OCI-M2 (cell line): ENCODE results near the gene CILP2.
A peak's percentile ranks its signal among the peaks of the same experiment; 100 is the strongest.

Source experiments
- DNase-seq: peaks from one replicate; lab custom pipeline; 2025; ENCODE audit not compliant: unreplicated experiment; lab: John Stamatoyannopoulos, UW

CILP2 gene

GRCh38 chr19:19505669-19506326, 32.3 kb upstream of the CILP2 start:
- no peak for DNase-seq

- DNase-seq = no peak
Measured at GRCh38 chr19:19506592-19506991, 31.5 kb upstream of the CILP2 start.

GRCh38 chr19:19507354-19507753, 30.7 kb upstream of the CILP2 start:
- DNase-seq = no peak

- no peak for DNase-seq
Measured at GRCh38 chr19:19508217-19508616, 29.8 kb upstream of the CILP2 start.

- DNase-seq = no peak
Measured at GRCh38 chr19:19510432-19510831, 27.6 kb upstream of the CILP2 start.

- no peak for DNase-seq
Measured at GRCh38 chr19:19513682-19514081, 24.4 kb upstream of the CILP2 start.

GRCh38 chr19:19514215-19514657, 23.8 kb upstream of the CILP2 start:
- DNase-seq = no peak

DNA sequence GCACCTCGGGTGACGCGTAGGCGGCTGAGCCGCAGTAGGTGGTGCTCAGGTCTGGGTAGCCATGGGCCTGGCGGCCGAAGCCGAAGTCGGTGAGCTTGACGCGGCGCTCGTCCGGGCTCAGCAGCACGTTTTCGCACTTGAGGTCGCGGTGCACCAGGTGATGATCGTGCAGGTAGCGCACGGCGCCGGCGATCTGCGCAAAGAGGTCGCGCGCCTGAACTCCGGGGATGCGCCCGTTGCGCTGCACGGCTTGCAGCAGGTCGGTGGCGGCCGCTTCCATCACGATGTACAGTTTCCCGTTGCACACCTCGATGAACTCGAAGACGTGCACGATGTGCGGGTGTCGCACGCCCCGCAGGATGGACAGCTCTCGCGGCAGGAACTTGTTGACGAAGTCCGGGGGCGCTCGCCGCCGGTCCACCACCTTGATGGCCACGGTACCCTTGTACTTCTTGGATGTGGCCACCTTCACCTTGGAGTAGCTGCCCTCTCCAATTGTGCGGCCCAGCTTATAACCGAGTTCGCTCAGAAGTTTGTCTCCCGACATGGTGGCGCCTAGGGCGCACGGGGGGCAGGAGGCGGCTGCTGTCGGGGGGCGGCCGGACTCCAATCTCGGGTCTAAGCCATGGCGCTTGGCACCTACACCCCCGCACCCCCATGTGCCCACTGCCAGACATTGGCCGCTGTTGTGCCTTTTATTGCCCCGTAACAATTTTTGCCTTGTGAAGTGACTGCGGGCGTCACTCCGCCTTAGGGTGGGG, 23.0 kb upstream of the CILP2 start, which contains the start of gene TSSK6:
Gene TSSK6, minus strand, starts transcription at position 668 of the 761 bp plus-strand sequence. Its CDS starts 121 bp downstream, at position 547.
- DNase-seq = no peak

DNA sequence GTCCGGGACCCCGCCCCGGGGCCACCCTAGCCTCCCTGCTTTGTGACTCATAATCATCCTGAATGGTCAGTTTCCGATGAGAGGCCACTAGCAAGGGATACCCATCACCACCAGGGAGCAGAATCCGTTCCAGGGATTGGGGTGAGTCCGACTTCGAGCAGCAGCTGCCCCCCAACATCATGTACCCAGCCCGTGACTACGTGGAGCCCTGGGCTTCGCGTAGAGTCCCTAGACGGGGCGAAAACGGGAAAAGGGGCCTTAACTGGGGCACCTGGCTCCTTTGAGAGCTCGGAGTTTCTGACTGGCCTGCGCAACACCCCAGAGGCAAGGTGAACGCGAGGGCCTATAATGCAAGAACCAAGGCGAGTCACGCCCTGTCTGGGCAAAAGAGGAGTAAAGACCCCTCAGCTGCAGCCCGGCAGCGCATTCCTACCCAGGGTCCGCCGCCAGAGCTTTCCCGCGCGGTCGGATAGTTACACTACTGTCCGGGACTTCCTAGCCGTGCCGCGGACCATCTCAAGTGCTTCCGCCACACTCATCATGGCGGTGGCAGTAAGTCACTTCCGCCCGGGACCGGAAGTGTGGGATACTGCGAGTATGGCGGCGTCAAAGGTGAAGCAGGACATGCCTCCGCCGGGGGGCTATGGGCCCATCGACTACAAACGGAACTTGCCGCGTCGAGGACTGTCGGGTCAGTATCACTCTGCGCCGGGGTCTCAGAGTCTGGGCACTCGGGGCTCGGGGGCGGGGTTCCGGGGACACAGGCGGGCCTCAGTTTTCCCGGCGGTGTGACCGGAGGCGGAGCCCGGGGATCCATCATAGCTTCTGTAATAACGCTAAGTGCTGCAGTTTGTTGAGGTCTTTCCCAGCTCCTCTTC, 22.2 kb upstream of the CILP2 start, which contains the start of gene NDUFA13:
Gene NDUFA13, plus strand, starts transcription at position 584 of the 878 bp plus-strand sequence. Its CDS starts 14 bp downstream, at position 598.
- peak; percentile 72 for DNase-seq

DNA sequence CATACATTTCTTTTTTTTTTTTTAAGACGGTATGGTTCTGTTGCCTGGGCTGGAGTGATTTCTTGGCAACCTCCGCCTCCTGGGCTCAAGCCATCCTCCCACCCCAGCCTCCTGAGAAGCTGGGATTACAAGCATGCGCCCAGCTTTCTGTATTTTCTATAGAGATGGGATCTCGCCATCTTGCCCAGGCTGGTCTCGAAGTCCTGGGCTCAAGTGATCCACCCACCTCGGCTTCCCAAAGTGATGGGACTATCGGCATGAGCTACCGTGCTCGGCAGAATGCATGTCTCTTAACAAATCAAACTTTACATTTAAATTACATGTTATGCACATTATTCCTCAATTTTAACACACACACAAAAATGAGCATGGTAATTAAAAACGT, 20.8 kb upstream of the CILP2 start:
- DNase-seq = no peak

DNA sequence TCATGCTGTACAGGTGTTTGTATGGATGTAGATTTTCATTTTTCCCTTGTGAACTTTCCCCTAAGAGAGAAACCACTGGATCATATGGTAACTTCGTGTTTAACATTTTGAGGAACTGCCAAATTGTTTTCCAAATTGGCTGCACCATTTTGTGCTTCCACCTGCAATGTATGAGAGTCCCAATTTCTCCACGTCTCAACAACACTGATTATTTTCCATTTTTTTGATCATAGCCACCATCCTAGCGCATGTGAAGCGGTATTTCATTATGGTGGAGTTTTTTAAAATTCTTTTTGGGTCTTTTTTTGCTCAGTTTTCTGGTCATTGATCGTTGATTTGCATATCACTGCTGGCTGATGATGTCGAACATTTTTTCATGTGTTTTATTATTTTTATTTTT, 17.1 kb upstream of the CILP2 start:
- no peak for DNase-seq

GRCh38 chr19:19523177-19523576, 14.9 kb upstream of the CILP2 start:
- no peak for DNase-seq

DNA sequence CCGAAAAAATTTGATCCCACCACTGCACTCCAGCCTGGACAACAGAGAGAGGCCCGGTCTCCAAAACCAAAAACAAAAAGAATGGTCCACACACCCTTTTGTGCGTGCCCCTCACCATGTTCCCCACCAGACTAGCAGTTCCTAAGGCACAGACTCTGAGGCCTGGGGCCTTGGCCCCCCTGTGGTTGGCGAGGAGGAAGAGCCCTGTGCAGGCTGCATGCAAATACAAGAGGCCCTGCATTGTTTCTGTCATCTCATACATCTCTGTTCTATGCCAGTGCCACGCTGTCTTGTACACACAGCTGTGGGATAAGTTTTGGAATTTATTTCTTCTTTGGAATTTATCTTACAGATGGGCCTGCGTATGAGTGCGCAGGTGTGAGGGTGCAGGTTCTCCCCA, 14.0 kb upstream of the CILP2 start:
- no peak for DNase-seq

DNA sequence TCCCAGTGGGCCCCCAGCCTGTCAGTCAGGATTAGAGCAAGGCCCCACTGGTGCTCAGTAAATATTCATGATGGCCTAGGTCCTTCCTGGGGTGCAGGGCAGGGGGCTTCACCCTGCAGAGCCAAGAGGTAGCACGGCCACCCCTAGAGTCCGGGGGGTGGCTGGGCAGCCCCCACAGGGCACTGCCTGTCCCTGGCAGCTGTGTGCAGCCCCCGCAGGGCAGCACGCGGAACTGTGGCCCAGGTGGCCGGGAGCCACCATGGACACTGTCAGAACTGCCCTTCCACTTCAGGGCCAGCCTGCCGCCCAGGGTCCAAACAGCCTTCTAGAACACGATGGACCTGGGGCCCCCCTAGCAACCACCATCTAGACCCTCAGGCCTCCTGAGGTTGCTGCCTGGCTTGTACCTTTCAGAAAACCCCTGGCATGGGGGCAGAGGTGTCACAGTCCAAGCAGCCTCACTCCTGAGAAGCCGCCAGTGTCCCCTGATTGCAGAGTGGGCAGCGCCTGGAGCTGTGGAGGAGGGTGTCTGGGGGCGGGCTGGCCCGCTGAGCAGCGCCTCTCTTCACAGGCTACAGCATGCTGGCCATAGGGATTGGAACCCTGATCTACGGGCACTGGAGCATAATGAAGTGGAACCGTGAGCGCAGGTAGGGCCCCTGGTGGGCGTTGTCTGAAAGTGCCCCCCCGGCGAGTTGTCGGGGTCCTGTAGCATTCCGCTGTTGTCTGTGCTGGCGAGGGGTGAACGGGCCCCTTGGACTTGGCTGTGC, 12.3 kb upstream of the CILP2 start:
- no peak for DNase-seq

DNA sequence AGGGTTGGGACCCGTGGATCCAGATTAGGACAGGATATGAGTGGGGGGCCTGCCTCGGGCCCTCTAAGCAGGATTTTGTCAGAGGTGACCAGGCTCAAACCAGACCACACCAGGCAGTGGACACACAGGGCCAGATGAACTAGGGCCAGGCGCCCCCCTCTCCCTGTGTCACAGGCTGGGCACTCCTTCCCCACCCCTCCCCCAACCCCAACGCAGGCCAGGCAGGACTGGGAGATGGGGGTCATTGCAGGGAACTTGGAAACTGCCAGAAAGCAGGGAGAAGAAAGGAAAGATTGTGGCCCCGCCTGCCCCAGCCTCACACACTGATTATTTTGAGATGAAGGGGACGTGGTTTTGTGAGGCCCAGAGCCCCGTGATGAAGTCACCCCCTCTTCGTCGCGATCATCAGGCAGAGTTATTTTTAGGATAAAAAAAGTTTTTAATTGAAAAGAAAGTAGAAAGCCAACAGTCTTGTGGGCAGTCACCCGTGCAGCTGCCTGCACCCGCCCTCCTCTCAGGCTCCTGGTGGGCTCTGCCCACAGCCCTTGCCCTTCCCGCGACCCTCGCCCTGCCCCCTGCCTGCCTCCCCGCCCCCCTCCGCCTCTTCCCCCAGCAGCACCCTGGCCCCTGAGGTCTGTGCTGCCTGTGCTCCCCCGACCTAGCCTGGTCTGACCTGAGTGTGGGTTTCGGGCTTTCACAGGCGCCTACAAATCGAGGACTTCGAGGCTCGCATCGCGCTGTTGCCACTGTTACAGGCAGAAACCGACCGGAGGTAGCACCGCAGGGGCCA, 11.3 kb upstream of the CILP2 start:
- no peak for DNase-seq

GRCh38 chr19:19527371-19527656, 10.8 kb upstream of the CILP2 start:
- no peak for DNase-seq

GRCh38 chr19:19527674-19528625, 10.1 kb upstream of the CILP2 start:
- no peak for DNase-seq

GRCh38 chr19:19528721-19529490, 9.2 kb upstream of the CILP2 start, which contains the start of gene YJEFN3:
YJEFN3 (plus strand) TSS chr19:19528911; CDS start chr19:19528933, 22 bp downstream.
- DNase-seq = no peak
